ENCODE data around the gene WDHD1. TPM values are rescaled to one million over a fixed set of nuclear protein-coding genes. Genes with fewer than 3 reads are reported as not detected.

Gene WDHD1
- total RNA-seq, 2 experiments from 2014 or later: 36.2 to 36.9 TPM

GRCh38 chr14:55062517-55063351 lies 35.8 kb upstream of the WDHD1 start:
- ChIA-PET CTCF (no interaction called here), POLR2A (interaction anchor here (5.3 kb wide), 1 partner anchor 11 kb away, joined by 27 read pairs; the partner anchor contains the start of gene MAPK1IP1L)
- no peak for DNase-seq
- H3K27me3 Mint-ChIP-seq: no peaks in the 10 kb centered on the region
- peaks cover 71% of the 10 kb centered on the region for H3K36me3 Mint-ChIP-seq (ENCODE audit: low read depth)
- peaks cover 15% of the 10 kb centered on the region for H3K4me1 Mint-ChIP-seq
- H3K4me3 Mint-ChIP-seq: no peak overlapping the region
- H3K27ac Mint-ChIP-seq: no peak overlapping the region
- H3K9me3 Mint-ChIP-seq: no peaks in the 10 kb centered on the region

GRCh38 chr14:55059333-55059732 lies 32.4 kb upstream of the WDHD1 start:
- CTCF ChIA-PET: interaction anchor here (1.0 to 1.8 kb wide), 2 partner anchors 8 to 18 kb away, joined by 3 to 13 read pairs; partner anchors contain the start of gene MAPK1IP1L
- Mint-ChIP-seq H3K9me3 (no peaks in the 10 kb centered on the region), H3K4me3 (no peak overlapping the region), H3K27me3 (no peaks in the 10 kb centered on the region), H3K36me3 (ENCODE audit: low read depth) (peaks cover 57% of the 10 kb centered on the region), H3K4me1 (peaks cover 28% of the 10 kb centered on the region), H3K27ac (no peak overlapping the region)
- POLR2A ChIA-PET: interaction anchor here (1.0 to 5.3 kb wide), 6 partner anchors 7 to 132 kb away, joined by 3 to 27 read pairs (median 4); partner anchors contain the start of genes DLGAP5, MAPK1IP1L, SOCS4 and WDHD1
- no peak for DNase-seq

GRCh38 chr14:55057919-55058318 lies 31.0 kb upstream of the WDHD1 start:
- Mint-ChIP-seq H3K4me3 (no peak overlapping the region), H3K36me3 (ENCODE audit: low read depth) (peaks cover 62% of the 10 kb centered on the region), H3K27ac (no peak overlapping the region), H3K27me3 (no peaks in the 10 kb centered on the region), H3K4me1 (peaks cover 37% of the 10 kb centered on the region), H3K9me3 (no peaks in the 10 kb centered on the region)
- CTCF ChIA-PET: no interaction called here
- POLR2A ChIA-PET: no interaction called here
- DNase-seq: no peak

- H3K4me3 Mint-ChIP-seq: no peak overlapping the region
- DNase-seq: no peak
- H3K4me1 Mint-ChIP-seq: peaks cover 42% of the 10 kb centered on the region
- POLR2A ChIA-PET: interaction anchor here (1.9 to 5.1 kb wide), 2 partner anchors 17 to 26 kb away, joined by 7 to 153 read pairs; partner anchors contain the start of genes SOCS4 and WDHD1
- no peaks in the 10 kb centered on the region for H3K27me3 Mint-ChIP-seq
- no peaks in the 10 kb centered on the region for H3K9me3 Mint-ChIP-seq
- peaks cover 45% of the 10 kb centered on the region for H3K36me3 Mint-ChIP-seq (ENCODE audit: low read depth)
- no peak overlapping the region for H3K27ac Mint-ChIP-seq
- CTCF ChIA-PET: interaction anchor here (2.1 kb wide), 1 partner anchor 18 kb away, joined by 4 read pairs; no protein-coding TSS in a partner anchor
Measured at GRCh38 chr14:55054098-55054497, 27.2 kb upstream of the WDHD1 start.

- Mint-ChIP-seq H3K4me1 (peaks cover 42% of the 10 kb centered on the region), H3K27me3 (no peaks in the 10 kb centered on the region), H3K9me3 (no peaks in the 10 kb centered on the region), H3K4me3 (peak overlapping the region; percentile 88), H3K27ac (peak overlapping the region; percentile 36), H3K36me3 (ENCODE audit: low read depth) (peaks cover 43% of the 10 kb centered on the region)
- DNase-seq: no peak
- ChIA-PET POLR2A (interaction anchor here (0.7 to 5.1 kb wide), 9 partner anchors 8 to 218 kb away, joined by 3 to 153 read pairs (median 7); partner anchors contain the start of genes FBXO34, GCH1, SOCS4 and WDHD1), CTCF (interaction anchor here (1.0 to 2.9 kb wide), 2 partner anchors 50 to 106 kb away, joined by 3 to 31 read pairs; no protein-coding TSS in a partner anchor)
Measured at GRCh38 chr14:55053500-55053899, 26.6 kb upstream of the WDHD1 start.

- DNase-seq: no peak
- H3K36me3 Mint-ChIP-seq (ENCODE audit: low read depth): peaks cover 38% of the 10 kb centered on the region
- H3K27me3 Mint-ChIP-seq: no peaks in the 10 kb centered on the region
- ChIA-PET CTCF (interaction anchor here (1.0 to 3.3 kb wide), 4 partner anchors 18 to 106 kb away, joined by 3 to 41 read pairs (median 30); partner anchors contain the start of genes SOCS4 and WDHD1), POLR2A (interaction anchor here (0.6 to 5.1 kb wide), 14 partner anchors 8 to 262 kb away, joined by 3 to 153 read pairs (median 8); partner anchors contain the start of genes FBXO34, GCH1, SOCS4 and WDHD1)
- peak overlapping the region; percentile 88 for H3K4me3 Mint-ChIP-seq
- peak overlapping the region; percentile 94 for H3K27ac Mint-ChIP-seq
- peaks cover 39% of the 10 kb centered on the region for H3K4me1 Mint-ChIP-seq
- no peaks in the 10 kb centered on the region for H3K9me3 Mint-ChIP-seq
Measured at GRCh38 chr14:55053018-55053417, 26.1 kb upstream of the WDHD1 start.

GRCh38 chr14:55052269-55052930 lies 25.5 kb upstream of the WDHD1 start:
- no peak for DNase-seq
- Mint-ChIP-seq H3K9me3 (no peaks in the 10 kb centered on the region), H3K27ac (peak overlapping the region; percentile 94), H3K27me3 (no peaks in the 10 kb centered on the region), H3K36me3 (ENCODE audit: low read depth) (peaks cover 34% of the 10 kb centered on the region), H3K4me1 (peaks cover 39% of the 10 kb centered on the region), H3K4me3 (peak overlapping the region; percentile 88)
- POLR2A ChIA-PET: interaction anchor here (0.6 to 5.1 kb wide), 40 partner anchors 9 to 363 kb away, joined by 3 to 153 read pairs (median 7); partner anchors contain the start of genes DLGAP5, FBXO34, GCH1 and LGALS3
- CTCF ChIA-PET: interaction anchor here (1.0 to 3.3 kb wide), 19 partner anchors 13 to 218 kb away, joined by 3 to 41 read pairs (median 7); partner anchors contain the start of genes DLGAP5, SOCS4 and WDHD1

GRCh38 chr14:55051423-55052268 lies 24.7 kb upstream of the WDHD1 start, which contains the start of gene MAPK1IP1L:
Gene MAPK1IP1L, plus strand, starts transcription at chr14:55051647. Its CDS starts 10,037 bp downstream, at chr14:55061684.
- peaks cover 38% of the 10 kb centered on the region for H3K4me1 Mint-ChIP-seq

GRCh38 chr14:55051165-55051422 lies 24.2 kb upstream of the WDHD1 start:
- H3K4me1 Mint-ChIP-seq: peaks cover 36% of the 10 kb centered on the region
- H3K36me3 Mint-ChIP-seq (ENCODE audit: low read depth): peaks cover 29% of the 10 kb centered on the region
- H3K9me3 Mint-ChIP-seq: no peaks in the 10 kb centered on the region
- peak overlapping the region; percentile 94 for H3K27ac Mint-ChIP-seq
- POLR2A ChIA-PET: interaction anchor here (0.7 to 5.1 kb wide), 47 partner anchors 9 to 1070 kb away, joined by 3 to 153 read pairs (median 6); partner anchors contain the start of genes DLGAP5, GCH1, LGALS3 and SOCS4
- no peak for DNase-seq
- CTCF ChIA-PET: interaction anchor here (0.7 to 3.3 kb wide), 40 partner anchors 8 to 303 kb away, joined by 3 to 41 read pairs (median 4); partner anchors contain the start of genes DLGAP5, GCH1, LGALS3 and SOCS4
- H3K4me3 Mint-ChIP-seq: peak overlapping the region; percentile 88
- H3K27me3 Mint-ChIP-seq: no peaks in the 10 kb centered on the region

More at GRCh38 chr14:55051423-55052268, 24.7 kb upstream of the WDHD1 start, which contains the start of gene MAPK1IP1L:
- Mint-ChIP-seq H3K9me3 (no peaks in the 10 kb centered on the region), H3K27me3 (no peaks in the 10 kb centered on the region), H3K4me3 (peak within 1 kb of the TSS; percentile 88), H3K36me3 (ENCODE audit: low read depth) (peaks cover 33% of the 10 kb centered on the region), H3K27ac (peak within 1 kb of the TSS; percentile 94)
- ChIA-PET POLR2A (interaction anchor here (0.6 to 5.1 kb wide), 50 partner anchors 10 to 1069 kb away, joined by 3 to 153 read pairs (median 5); partner anchors contain the start of genes DLGAP5, GCH1, LGALS3 and SOCS4), CTCF (interaction anchor here (0.7 to 3.3 kb wide), 41 partner anchors 8 to 302 kb away, joined by 3 to 41 read pairs (median 4); partner anchors contain the start of genes DLGAP5, GCH1, LGALS3 and SOCS4)
- peak; percentile 92 for DNase-seq

- ChIA-PET POLR2A (interaction anchor here (5.5 kb wide), 1 partner anchor 22 kb away, joined by 39 read pairs; the partner anchor contains the start of genes SOCS4 and WDHD1), CTCF (interaction anchor here (0.6 kb wide), 1 partner anchor 41 kb away, joined by 3 read pairs; no protein-coding TSS in a partner anchor)
- Mint-ChIP-seq H3K27me3 (no peaks in the 10 kb centered on the region), H3K4me3 (no peak overlapping the region), H3K27ac (no peak overlapping the region), H3K4me1 (peaks cover 25% of the 10 kb centered on the region), H3K9me3 (no peaks in the 10 kb centered on the region), H3K36me3 (ENCODE audit: low read depth) (peaks cover 26% of the 10 kb centered on the region)
- no peak for DNase-seq
Measured at GRCh38 chr14:55048900-55049436, 22.1 kb upstream of the WDHD1 start.

GRCh38 chr14:55047301-55048053 lies 20.6 kb upstream of the WDHD1 start:
- H3K4me3 Mint-ChIP-seq: no peak overlapping the region

More at GRCh38 chr14:55047301-55048053, 20.6 kb upstream of the WDHD1 start:
- no peak for DNase-seq
- H3K36me3 Mint-ChIP-seq (ENCODE audit: low read depth): peaks cover 27% of the 10 kb centered on the region
- ChIA-PET CTCF (interaction anchor here (1.2 kb wide), 1 partner anchor 19 kb away, joined by 3 read pairs; no protein-coding TSS in a partner anchor), POLR2A (interaction anchor here (0.6 to 5.5 kb wide), 5 partner anchors 15 to 56 kb away, joined by 3 to 39 read pairs (median 3); partner anchors contain the start of genes SOCS4 and WDHD1)
- no peak overlapping the region for H3K27ac Mint-ChIP-seq
- peaks cover 10% of the 10 kb centered on the region for H3K4me1 Mint-ChIP-seq
- no peaks in the 10 kb centered on the region for H3K27me3 Mint-ChIP-seq
- H3K9me3 Mint-ChIP-seq: no peaks in the 10 kb centered on the region
